Midbrain (tissue), 1 donor: ENCODE results near the gene DNAJC1.

Experiments
- DNase-seq: peaks from one replicate; lab custom pipeline; 2025; lab: John Stamatoyannopoulos, UW

Gene DNAJC1

DNA sequence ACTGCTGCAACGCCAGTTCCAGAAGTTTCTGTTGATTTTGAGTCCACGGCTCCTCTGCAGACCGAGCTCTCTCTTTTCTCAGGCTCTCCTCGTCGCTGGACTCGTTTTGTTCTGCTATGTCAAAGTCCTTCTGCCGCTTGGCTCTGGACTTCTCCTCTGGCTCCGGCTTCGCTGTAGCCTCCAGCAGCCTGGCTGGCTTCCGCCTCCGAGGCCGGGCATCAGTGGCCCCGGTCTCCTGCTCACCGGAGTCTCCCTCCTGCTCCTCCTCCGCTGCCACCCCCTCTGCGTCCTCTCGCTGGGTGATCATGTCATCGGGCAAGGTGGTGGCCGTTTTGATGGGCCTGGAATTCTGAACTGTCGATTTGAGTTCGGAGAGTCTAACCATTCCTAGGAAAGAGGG, 244.3 kb downstream of the DNAJC1 start:
- no peak for DNase-seq

DNA sequence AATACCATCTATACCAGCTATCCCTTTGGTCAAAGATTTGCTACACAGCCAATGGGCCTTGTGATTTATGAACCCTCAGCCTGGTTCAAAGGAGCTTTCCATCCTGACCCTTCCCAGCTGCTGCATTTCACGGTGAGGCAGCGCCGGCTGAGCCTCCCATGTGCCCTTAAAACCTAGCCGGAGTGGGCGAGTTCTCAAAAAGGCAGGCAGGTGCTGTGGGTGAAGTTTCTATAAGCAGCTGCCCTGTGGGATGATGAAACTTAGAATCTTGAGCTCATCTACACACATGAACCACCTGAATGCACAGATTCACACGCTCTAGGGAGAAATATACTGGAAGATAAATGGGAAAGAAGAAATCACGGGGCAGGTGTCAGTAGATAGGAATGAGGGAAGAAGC, 244.8 kb downstream of the DNAJC1 start:
- no peak for DNase-seq

DNA sequence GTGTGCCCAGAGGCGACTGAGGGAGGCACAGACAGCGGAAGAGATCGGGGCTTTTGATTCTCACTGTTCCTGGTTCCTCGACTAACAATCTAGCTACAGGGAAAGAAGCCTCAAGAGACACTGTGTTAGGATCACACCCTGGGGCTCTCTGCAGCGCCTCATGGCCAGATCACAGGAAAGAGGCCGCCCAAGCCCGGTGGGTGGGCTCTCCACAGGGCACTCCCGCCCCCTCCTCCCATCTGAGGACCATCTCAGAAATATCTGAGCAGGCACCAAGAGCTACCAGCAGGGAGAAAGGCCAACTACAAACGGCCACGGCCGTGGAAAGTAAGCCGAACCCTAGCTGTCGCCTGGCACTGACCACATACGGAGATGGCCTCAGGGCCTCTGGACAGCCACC, 245.3 kb downstream of the DNAJC1 start:
- no peak for DNase-seq

DNA sequence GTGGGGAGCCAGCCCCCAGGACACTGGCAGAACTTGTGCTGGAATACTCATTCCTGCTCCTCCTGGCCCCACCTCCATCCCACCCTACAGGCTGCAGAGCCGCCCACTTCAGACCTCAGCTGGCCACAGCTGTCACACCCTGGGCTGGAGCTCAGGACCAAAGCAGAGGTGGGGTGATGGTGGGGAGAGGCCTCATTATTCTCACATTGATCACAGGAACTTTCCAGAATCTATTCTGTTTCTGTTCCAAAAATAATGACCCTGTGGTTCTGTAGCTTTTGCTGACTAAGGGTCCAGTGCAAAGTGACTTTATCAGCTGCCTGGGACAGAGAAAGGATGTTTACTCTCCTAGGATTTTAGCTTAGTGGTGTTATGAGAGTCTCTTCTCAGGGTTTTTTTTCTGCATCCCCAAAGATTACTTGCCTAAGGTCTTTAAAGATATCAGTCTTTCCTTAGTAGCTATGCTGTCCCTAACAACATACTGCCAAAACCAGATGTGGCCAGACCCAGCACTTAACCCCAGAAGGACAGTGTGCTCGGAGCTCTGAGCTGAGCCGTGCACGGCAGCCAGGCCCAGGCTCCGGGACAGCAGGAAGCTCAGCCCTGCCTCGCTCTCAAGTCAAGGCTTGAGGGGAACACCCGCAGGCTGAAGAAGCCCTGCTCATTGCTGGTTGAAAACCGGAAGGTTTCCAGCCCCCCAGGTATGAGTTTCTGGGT, 246.2 kb downstream of the DNAJC1 start:
- no peak for DNase-seq

DNA sequence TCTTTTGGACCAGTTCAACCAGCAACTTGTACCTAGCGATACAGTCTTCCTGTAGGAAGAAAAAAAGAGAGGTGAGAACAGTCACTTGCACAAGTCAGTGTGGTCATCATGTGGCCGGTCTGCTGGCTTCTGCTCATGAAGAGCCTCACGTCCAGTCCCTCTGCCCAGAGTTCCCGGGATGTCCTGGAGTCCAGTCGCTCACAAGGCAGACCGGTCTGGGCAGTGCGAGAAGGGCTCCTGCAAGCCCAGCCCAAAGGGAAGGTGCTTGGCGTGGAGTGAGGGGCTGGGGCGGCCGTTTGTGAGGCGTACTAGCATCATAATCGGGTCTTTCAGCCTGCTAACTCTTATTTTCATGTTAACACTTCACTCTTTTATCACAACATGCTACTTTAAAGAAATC, 246.8 kb downstream of the DNAJC1 start:
- no peak for DNase-seq

DNA sequence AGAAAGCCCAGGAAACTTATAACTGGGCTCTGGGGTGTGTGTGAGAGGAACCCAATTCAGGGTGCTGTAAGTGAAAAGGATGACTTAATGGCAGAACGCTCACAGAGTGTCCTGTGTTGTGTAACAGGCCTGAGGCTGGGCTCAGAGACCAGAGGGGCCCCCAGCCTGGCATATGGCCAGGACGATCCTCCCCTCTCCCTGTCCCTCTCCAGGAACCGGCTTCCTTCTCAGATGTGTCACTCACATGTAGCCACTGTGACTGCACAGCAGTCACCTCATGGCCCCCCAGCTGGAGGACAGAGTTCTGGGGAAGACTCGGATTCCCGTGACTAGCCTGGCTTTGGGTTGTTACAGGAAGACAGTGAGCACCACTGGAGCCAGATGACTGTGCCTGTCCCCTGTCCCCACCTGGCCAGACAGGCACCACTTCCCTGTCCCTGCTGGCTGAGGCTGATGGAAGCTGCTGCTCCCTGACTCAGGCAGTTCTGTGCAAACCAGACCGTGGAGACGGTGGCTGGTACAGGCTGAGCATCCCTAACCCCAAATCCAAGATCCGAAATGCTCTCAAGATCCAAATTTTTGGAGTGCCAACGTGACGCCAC, 249.0 kb downstream of the DNAJC1 start:
- DNase-seq: no peak

DNA sequence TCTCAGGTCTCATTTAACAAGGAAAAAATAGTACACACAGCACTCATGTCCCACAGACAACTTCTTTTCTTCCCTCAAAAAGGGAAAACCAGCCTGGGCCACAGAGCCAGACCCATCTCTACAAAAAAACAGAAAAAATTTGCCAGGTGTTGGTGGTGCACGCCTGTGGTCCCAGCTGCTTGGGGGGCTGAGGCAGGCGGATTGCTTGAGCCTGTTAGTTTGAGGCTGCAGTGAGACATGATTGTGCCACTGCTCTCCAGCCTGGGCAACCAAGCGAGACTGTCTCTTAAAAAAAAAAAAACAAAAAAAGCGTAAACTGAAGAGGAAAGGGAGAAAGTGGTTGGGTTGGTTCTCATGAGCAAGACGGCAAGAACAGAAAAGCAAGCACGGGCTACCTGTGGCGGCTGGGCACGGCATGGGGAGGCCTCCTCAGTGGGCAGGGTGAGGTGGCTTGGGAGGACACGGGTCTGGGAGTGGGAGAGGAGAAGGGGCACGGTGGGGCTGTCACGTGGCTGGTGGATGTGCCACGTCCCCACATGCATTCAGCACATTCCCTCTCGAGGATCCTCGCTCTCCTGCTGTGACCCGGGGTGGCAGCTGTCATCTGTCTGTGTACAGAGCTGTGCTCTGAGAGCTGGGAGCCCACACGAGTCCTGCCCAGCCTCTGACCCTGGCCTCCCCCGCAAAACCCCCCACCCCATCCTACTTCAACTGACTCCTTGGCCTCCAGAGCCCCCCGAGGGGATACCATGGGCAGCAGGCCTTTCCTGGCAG, 249.8 kb downstream of the DNAJC1 start:
- no peak for DNase-seq

DNA sequence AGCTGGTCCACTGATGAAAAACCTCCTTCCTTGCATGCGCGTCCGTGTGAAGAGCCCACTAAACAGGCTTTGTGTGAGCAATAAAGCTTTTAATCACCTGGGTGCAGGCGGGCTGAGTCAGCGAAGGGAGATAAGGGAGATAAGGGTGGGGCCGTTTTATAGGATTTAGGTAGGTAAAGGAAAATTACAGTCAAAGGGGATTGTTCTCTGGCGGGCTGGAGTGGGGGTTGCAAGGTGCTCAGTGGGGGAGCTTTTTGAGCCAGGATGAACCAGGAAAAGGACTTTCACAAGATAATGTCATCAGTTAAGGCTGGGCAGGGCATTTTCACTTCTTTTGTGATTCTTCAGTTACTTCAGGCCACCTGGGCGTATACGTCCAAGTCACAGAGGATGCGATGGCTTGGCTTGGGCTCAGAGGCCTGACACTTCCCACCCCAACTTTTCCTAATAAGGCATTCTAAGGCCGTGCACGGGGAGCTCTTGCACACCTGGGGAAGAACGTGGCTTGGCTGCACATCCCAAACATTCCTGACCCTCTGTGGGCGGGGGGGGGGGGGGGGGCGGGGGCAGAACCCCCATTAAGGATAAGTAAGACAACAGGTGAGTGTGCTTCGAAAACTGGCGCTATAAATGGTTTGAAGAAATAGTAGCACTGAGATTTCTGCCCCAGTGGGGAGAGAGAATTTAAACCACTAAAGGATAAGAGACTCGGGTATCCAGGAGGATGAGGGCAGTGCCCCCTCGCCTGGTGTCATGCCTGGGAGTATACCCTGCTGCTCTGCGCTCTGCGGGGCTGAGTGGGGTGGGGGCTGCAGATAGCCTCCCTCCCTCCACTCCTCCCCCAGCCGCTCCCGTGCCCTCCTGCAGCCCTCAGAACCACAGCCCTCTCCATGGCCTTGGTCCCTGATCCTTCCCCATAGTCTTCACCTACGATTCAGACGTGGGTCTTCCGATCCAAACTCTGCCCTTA, 251.9 kb downstream of the DNAJC1 start:
- no peak for DNase-seq

DNA sequence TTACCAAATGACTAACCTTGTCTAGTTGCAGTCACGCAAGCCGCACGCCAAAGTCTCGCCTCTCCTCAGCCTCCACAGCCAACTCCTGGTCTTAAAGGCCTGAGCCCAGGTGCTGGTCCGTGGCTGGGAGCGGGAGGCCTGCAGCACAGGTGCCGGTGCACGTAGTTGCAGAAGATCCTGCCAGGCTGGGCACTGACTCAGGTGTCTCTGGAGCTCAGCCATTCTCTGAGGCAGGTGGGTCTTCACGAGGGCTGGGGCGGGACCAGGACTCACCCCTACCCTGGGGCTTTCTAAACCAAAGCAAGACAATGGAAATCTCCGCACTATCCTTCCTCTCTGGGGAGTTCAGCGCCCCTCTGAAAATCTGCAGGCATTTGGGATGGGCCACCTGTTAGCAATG, 253.1 kb downstream of the DNAJC1 start:
- no peak for DNase-seq

DNA sequence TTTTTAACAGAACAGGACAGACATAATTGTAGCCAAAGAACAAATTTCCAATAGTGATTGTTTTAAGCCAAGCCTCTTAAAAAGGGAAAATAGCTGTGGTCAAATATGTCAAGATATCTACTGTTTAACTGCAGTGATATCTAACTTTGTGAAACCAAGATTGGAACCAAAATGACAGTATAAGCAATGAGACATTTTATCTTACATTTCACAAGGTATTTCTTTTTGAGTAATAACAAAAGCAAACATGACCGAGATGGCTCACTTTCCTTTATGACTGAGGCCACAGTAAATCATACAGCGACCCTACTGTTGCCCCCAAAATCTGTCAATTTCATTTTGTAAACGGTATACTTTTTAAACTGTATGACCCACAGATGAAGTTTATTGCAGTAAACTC, 253.7 kb downstream of the DNAJC1 start:
- no peak for DNase-seq

DNA sequence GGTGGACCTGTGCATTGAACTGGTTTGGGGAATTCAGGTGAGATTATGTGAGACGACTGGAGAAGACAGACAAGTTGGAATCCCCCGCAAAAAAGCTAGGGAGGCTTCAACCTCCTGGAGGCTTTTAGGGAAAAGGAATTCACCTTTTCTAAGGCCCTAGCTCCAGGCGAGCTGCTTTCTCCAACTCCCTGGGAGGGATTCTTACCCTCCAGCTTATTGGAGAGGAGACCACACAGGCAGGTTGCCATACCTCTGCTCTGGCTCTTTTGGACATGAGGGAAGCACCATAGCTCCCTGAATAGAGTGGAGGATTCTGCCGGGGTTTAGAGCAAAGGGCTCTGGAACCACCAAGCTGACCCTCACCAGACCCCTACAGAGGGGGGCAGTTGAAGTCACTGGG, 255.7 kb downstream of the DNAJC1 start:
- DNase-seq: no peak

DNA sequence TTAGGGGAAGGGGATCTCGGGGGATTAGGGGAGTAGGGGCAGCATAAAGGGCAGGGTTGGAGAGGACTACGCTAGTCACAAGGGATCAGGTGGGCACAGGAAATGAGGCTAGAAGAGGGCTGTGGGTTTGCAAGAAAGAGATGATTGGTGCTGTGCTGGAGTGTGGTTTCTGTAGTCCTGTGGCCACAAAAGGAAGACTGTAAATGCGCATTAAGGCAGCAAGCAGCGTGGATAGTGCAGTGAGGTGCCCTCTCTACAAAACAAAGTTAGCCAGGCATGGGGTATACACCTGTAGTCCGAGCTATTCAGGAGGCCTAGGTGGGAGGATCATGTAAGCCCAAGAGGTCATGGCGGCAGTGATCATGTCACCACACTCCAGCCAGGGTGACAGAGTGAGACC, 257.4 kb downstream of the DNAJC1 start:
- no peak for DNase-seq

DNA sequence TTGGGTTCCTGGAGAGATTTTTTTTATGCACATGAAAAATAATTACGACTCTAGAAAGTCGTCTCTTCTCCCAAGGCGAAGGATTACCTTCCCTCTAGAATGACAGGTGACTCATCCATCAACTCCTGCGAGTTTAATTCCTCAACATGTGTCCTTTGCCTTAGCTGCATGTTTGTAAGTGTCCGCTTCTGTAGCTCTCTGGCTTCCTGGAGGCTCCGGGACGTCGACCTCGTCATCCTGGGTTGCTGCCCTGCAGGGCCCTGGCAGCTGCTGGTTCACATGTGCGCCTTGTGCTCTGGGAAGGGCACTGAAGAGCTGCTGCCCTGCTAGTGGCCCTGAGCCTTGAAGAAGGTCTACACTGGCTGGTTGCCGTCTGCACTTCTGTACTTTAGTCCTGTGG, 259.3 kb downstream of the DNAJC1 start:
- DNase-seq: no peak

DNA sequence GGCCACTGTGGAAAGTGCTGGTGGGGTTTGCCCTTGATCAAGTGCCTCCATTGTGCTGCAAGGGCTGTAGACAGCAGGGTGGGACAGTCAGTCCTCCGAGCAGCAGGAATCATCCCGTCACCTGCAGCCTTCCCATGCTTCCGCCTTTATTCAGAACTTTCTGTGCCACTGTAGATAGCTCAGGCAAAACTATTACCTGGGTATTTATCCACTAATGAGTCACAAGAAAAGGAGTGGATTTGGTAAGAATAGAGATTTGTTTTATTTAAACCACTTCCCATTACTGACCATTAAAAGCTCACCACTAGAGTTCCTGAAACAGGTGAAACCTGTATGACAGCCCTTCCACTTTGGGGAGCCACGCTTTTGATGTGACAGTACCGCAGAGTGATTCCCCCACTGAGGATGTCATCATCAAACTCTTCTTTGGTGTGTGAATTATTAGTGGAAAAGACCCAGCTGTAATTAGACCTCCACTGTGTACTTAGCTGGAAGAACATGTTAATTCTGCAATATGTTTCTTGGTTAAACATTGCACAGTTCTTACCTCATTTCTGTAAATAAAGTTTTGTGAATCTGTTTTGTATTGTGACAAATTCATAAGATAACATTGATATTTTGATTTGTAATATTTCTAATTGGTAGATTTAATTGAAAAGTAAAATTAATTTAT, 260.7 kb downstream of the DNAJC1 start:
- DNase-seq: no peak

DNA sequence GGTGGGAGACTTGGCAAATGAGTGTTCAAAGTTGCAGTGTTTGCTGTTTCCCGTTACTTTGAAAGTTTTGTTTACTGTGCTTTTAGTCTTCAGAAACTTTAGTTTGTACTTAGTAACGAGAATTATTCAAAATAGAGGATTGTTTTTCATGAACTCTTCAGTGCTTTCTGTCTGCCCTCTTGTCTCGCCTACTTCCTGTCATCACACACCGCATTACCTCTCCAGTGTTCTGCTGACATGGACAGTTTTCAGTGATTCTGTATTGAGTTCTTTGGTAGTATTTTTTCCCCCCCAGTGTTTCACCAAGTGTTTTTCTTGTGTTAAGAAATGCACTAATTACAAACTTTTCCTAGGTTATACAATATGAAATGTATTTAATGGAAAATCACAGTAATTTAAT, 262.5 kb downstream of the DNAJC1 start:
- no peak for DNase-seq

DNA sequence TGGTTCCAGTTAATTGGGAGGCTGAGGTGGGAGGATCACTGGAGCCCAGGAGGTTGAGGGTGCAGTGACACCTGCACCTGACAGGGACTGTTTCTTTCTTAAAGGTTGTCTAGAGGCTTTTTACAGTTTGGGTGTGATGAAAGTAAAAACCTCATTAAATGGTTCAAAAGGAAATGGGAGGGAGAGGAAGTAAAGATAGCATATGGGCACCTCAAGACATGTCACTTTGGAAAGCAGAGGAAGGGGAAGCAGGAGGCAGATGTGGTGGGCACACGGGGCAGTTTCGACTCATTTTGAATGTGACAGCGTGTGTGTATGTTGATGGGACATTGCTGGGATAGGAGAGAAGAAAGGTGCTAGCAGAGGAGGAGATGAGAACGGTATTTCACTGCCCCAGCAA, 266.4 kb downstream of the DNAJC1 start:
- DNase-seq: no peak

DNA sequence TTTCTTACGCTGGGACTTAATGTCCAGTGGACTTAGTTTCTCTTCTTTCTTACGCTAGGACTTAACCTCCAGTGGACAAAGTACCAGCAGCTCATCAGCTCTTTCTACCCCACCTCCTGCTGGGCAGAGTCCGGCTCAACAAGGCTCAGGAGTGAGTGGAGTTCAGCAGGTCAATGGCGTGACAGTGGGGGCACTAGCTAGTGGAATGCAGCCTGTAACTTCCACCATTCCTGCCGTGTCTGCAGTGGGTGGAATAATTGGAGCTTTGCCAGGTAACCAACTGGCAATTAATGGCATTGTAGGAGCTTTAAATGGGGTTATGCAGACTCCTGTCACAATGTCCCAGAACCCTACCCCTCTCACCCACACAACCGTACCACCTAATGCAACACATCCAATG, 269.8 kb downstream of the DNAJC1 start:
- DNase-seq: no peak

DNA sequence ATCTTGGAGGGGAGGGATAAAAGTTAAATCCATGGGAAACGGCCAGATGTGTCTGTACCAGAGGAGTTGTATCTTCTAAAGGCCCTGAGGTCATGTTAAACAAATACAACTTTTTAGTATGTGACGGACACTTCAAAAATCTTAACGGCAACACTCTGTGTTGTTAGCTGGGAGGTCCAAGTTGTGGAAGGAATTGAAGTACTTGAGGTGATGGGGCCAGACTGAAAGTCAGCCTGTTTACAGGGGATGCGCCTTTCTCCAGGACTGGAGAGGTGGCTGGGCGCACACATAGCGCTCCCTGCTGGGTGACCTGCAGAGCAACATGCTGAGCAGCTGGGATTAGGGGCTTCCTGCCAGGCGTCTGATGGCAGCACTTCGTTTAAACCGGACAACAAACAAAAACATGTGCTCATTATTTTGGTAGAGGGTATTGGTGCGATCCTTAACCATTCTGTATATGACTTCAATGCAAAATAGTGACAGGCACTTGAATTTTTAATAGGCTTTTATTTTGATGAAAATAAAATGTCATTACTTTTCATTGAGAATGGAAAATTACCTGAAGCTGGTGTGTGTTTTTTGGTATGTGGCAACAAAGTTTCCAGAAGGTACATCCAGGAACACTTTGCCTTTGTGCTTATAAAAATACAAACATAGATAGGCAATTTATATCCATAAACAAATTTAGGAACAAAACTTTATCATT, 271.3 kb downstream of the DNAJC1 start:
- peak; percentile 73 for DNase-seq

DNA sequence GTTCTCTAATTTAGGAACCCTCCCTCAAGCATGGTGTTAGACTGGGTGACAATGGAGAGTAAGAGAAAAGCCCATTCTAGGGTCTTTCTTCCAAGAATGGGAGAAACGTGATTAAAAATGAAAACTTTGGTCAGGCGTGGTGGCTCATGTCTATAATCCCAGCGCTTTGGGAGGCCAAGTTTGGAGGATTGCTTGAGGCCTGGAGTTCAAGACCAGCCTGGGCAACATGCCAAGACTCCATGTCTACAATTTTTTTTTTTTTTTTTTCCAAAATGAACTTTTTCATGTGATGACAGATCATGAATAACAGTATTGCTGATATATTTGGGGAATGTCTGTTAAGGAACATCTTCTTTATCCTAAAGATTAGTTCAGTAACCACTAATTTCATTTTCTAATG, 274.9 kb downstream of the DNAJC1 start:
- no peak for DNase-seq

DNA sequence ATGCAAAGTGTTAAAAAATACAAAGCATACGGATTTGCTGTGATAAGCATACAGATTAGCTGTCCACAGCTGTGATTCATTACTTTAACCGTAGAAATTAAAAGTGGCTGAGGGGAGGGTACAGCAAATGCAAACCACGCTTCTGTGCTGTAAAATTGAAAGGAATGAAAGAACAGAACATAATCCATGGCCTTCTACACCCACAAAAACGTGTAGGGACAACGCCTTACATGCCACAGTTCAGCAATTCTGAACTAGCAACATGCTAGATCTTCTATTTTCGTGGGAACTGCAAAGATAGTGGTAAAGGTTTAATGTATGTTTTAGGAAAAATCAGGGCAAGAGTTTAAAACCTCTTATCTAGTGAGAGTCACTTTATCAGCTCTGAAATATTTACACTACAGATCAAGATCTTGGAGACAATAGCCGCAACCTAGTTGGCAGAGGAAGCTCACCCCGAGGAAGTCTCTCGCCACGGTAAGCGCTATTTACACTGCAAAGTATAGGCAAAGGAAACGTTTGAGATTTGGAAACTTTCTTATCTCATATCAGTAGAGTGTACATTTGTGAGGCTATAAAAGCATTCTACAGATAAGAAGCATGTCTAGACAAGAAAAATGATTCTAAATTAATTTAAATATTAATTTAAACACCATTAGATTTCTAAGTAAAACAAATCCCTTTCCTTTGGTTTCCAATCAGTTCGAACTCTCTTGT, 275.9 kb downstream of the DNAJC1 start:
- no peak for DNase-seq
